Measurements from ENCODE around the gene ITPR1. TPM values are rescaled to one million over a fixed set of nuclear protein-coding genes. Genes with fewer than 3 reads are reported as not detected.
"Not testable (repeated sequence)": the region's sequence is repeated elsewhere in the genome, so short reads cannot be mapped to it uniquely, and the experiment has no call there.

The ITPR1 gene
- polyA plus RNA-seq, 1 experiment, result 1.4 TPM

DNA sequence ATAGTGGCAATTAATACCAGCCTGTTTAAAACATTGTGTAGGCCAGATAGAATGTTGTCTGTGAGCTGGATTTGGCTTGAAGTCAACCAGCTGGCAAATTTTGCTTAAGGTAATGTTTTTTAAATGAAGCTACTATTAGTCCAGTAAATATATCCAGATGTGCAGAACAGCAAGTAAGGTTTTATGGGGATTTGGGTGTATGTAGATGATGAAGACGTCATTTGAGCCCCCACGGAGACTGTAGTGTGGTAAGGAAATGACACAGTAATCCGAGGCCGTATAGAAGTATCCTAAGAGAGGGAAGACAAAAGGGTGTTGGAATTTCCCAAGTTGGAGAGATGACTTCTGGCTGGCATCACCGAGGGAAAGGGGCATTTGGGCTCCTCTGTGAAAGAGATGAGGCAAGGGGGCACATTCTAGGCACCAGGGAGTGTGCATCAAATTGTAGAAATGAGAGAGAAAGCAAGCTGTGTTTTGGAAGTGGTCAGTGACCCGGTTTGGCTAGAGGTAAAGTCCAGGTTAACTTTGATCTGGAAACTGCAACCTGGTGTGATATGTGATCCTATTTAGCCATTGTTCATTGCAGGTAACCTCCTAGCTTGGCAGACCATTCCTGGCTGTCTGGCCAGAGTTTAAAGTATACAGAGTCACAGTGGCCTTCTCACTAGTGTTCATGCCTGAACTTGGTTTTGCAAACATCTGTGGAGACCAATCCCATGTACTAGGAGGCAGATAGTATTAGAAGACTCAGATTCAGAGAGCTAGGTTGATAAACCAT is 104.2 kb downstream of the ITPR1 start:
- POLR2A ChIA-PET, result no interaction called here
- H3K4me3 ChIP-seq (ENCODE audit: low read depth, low read length), result no peak overlapping the region
- CTCF ChIA-PET, result no interaction called here
- H3K36me3 ChIP-seq (ENCODE audit: control insufficient read depth, insufficient read depth, low read length), result no peaks in the 10 kb centered on the region
- DNase-seq (ENCODE audit: low read depth), result peak; percentile 27
- TF ChIP-seq, protein P1, sequence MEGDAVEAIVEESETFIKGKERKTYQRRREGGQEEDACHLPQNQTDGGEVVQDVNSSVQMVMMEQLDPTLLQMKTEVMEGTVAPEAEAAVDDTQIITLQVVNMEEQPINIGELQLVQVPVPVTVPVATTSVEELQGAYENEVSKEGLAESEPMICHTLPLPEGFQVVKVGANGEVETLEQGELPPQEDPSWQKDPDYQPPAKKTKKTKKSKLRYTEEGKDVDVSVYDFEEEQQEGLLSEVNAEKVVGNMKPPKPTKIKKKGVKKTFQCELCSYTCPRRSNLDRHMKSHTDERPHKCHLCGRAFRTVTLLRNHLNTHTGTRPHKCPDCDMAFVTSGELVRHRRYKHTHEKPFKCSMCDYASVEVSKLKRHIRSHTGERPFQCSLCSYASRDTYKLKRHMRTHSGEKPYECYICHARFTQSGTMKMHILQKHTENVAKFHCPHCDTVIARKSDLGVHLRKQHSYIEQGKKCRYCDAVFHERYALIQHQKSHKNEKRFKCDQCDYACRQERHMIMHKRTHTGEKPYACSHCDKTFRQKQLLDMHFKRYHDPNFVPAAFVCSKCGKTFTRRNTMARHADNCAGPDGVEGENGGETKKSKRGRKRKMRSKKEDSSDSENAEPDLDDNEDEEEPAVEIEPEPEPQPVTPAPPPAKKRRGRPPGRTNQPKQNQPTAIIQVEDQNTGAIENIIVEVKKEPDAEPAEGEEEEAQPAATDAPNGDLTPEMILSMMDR (IDR thresholded peaks at IDR 0.05; ENCODE audit: insufficient read depth, low read depth, low read length), result no peak
- H3K27me3 ChIP-seq (ENCODE audit: control insufficient read depth, insufficient read depth, low read length), result no peaks in the 10 kb centered on the region

DNA sequence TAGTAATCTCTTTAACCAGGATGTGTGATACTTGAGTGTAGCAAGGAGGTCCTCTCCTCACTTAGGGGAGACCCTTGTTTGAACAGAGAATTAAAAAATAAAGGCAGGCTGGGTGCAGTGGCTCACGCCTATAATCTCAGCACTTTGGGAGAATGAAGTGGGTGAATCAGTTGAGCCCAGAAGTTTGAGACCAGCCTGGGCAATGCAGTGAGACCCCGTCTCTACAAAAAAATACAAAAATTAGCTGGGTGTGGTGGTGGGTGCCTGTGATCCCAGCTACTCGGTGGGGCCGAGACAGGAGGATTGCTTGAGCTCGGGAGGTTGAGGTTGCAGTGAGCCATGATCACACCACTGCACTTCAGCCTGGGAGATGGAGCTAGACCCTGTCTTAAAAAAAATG is 105.1 kb downstream of the ITPR1 start:
- H3K27me3 ChIP-seq (ENCODE audit: control insufficient read depth, insufficient read depth, low read length); H3K36me3 ChIP-seq (ENCODE audit: control insufficient read depth, insufficient read depth, low read length); CTCF ChIA-PET; DNase-seq (ENCODE audit: low read depth); POLR2A ChIA-PET; H3K4me3 ChIP-seq (ENCODE audit: low read depth, low read length): not testable (repeated sequence)

DNA sequence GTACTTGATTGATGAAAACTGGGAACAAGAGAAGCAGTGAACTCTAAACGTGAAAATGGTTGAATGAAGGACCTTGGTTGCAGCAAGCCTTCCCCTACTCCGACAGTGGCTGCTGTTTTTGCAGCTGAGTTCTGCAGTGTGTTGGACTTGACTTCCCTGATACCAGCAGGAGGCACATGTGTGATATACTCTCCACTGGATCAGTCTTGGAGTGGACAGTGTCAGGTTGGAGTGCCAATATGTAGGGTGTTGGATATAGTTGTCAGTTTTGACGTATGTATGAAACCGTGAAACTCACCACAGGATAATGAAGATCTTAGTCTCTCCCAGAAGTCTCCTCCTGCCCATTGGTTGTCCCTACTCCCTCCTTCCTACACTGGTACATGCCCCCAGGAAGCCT is 106.5 kb downstream of the ITPR1 start:
- ChIA-PET CTCF (no interaction called here), POLR2A (no interaction called here)
- Histone ChIP-seq H3K4me3 (ENCODE audit: low read depth, low read length) (no peak overlapping the region), H3K36me3 (ENCODE audit: control insufficient read depth, insufficient read depth, low read length) (no peaks in the 10 kb centered on the region), H3K27me3 (ENCODE audit: control insufficient read depth, insufficient read depth, low read length) (no peaks in the 10 kb centered on the region)
- TF ChIP-seq, protein P1 (IDR thresholded peaks at IDR 0.05; ENCODE audit: insufficient read depth, low read depth, low read length), result no peak
- no peak for DNase-seq (ENCODE audit: low read depth)

DNA sequence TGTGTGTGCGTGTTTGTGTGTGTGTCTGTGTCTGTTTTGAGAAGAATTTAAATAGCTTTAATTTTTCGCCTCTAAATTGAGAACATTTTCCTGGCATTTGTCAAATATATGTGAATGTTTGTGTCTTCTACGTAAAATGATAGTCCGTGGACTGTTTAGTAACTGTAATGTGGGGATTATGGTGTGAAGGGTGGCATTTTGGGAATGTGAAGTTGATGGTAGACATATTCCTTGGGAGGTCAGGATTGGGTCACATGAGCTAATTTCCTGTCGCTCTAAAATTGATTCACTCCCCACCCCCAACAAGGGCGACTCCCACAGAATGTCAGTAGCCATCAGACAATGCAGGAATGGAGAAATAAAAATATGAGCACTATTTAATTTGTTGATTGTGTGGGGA is 107.3 kb downstream of the ITPR1 start:
- Histone ChIP-seq H3K27me3 (ENCODE audit: control insufficient read depth, insufficient read depth, low read length) (no peaks in the 10 kb centered on the region), H3K36me3 (ENCODE audit: control insufficient read depth, insufficient read depth, low read length) (no peaks in the 10 kb centered on the region), H3K4me3 (ENCODE audit: low read depth, low read length) (no peak overlapping the region)
- CTCF ChIA-PET, result interaction anchor here (1.2 kb wide), 1 partner anchor 15 kb away, joined by 3 read pairs; no protein-coding TSS in a partner anchor
- DNase-seq (ENCODE audit: low read depth), result no peak
- TF ChIP-seq, protein P1 (IDR thresholded peaks at IDR 0.05; ENCODE audit: insufficient read depth, low read depth, low read length), result no peak
- POLR2A ChIA-PET, result no interaction called here

DNA sequence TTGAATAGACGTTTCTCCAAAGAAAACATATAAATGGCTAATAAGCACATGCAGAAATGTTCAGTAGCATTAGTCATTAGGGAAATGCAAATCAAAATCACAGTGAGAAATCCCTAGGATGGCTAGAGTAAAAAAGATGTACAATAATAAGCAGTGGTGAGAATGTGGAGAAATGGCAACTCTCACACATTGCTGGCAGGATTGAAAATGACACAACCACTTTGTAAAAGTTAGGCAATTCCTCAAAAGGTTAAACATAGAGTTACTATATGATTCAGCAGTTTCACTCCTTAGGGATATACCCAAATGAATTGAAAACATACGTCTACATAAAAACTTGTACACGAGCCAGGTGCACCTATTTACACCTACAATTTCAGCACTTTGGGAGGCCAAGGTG is 108.7 kb downstream of the ITPR1 start:
- Histone ChIP-seq H3K36me3 (ENCODE audit: control insufficient read depth, insufficient read depth, low read length) (no peaks in the 10 kb centered on the region), H3K4me3 (ENCODE audit: low read depth, low read length) (no peak overlapping the region), H3K27me3 (ENCODE audit: control insufficient read depth, insufficient read depth, low read length) (no peaks in the 10 kb centered on the region)
- no peak for DNase-seq (ENCODE audit: low read depth)
- TF ChIP-seq, protein P1 (IDR thresholded peaks at IDR 0.05; ENCODE audit: insufficient read depth, low read depth, low read length), result no peak
- POLR2A ChIA-PET, result no interaction called here
- CTCF ChIA-PET, result interaction anchor here (0.6 to 0.7 kb wide), 2 partner anchors 13 to 257 kb away, joined by 3 to 4 read pairs; no protein-coding TSS in a partner anchor

DNA sequence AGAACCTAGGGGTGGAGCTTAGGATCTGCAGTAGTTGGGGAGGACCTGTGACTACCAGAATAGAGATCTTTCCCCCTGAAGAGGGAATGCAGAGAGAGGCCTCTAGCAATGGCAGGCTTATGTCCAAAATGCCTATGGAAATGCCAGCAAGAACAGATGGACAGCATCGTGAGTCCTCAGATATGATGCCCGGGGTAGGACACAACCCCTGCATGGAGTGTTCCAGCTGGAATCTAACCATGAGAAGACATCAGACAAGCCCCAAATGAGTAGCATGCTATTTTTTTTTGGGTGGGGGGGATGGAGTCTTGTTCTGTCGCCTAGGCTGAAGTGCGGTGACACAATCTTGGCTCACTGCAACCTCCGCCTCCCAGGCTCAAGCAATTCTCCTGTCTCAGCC is 111.5 kb downstream of the ITPR1 start:
- CTCF ChIA-PET, result interaction anchor here (0.9 to 1.5 kb wide), 2 partner anchors 24 to 27 kb away, joined by 3 to 4 read pairs; no protein-coding TSS in a partner anchor

More for the DNA sequence above, 111.5 kb downstream of the ITPR1 start:
- Histone ChIP-seq H3K4me3 (ENCODE audit: low read depth, low read length) (no peak overlapping the region), H3K36me3 (ENCODE audit: control insufficient read depth, insufficient read depth, low read length) (no peaks in the 10 kb centered on the region), H3K27me3 (ENCODE audit: control insufficient read depth, insufficient read depth, low read length) (no peaks in the 10 kb centered on the region)
- TF ChIP-seq, protein P1 (IDR thresholded peaks at IDR 0.05; ENCODE audit: insufficient read depth, low read depth, low read length), result no peak
- no peak for DNase-seq (ENCODE audit: low read depth)
- POLR2A ChIA-PET, result no interaction called here
